Tibial artery (tissue), 4 donors: Measurements from ENCODE around the gene VAX1.
A peak's percentile ranks its signal among the peaks of the same experiment; 100 is the strongest.

Experiments
- DNase-seq, 2 donors: peaks; one replicate each; pipeline ENCODE4 v3.0.0-alpha.2; 2019
- H3K27ac ChIP-seq, 2 donors: fragments of 200-600 bp; sonication (generic) in 1 of 2; 1 replicate in 1 of 2; 2 replicates in 1 of 2; pipeline ENCODE4 v1.5.1; 2018 to 2019; ENCODE audit warnings: mild to moderate bottlenecking in 1 of 2
- H3K27me3 ChIP-seq, 2 donors: fragments of 200-600 bp; sonication (generic) in 1 of 2; one replicate each; pipeline versions ENCODE4 v1.5.1 to v1.6.0; 2016 to 2019
- H3K36me3 ChIP-seq, 3 donors: fragments of 200-600 bp; sonication (generic) in 2 of 3; one replicate each; pipeline ENCODE4 v1.5.1; 2016 to 2019; ENCODE audit warnings: mild to moderate bottlenecking in 2 of 3
- H3K4me1 ChIP-seq, 4 donors: fragments of 200-600 bp; sonication (generic) in 2 of 4; 1 replicate in 3 of 4; 2 replicates in 1 of 4; pipeline ENCODE4 v1.5.1; 2016 to 2019
- H3K4me3 ChIP-seq, 2 donors: fragments of 200-600 bp; sonication (generic) in 1 of 2; 1 replicate in 1 of 2; 2 replicates in 1 of 2; pipeline ENCODE4 v1.5.1; 2018 to 2019; ENCODE audit warnings: mild to moderate bottlenecking in 2 of 2
- H3K9me3 ChIP-seq, 3 donors: fragments of 200-600 bp; sonication (generic) in 1 of 3; one replicate each; pipeline ENCODE4 v1.5.1; 2016 to 2019
- intact Hi-C: fragments of 100-400 bp; cut with DNase I; formaldehyde crosslinking; loops from one replicate; pipeline ENCODE4 v1.15.0; 2023; ENCODE audit warnings: low total_unique reads
- TF ChIP-seq, protein P1 (sequence below), 2 experiments: fragments of 200-600 bp in 1 of 2; fragments of 450-650 bp in 1 of 2; IDR thresholded peaks; one replicate each; pipeline ENCODE4 v1.5.1; 2017 to 2019; ENCODE audit warnings: antibody characterized with exemption in 2 of 2, mild to moderate bottlenecking in 1 of 2, moderate library complexity in 1 of 2

The VAX1 gene

DNA sequence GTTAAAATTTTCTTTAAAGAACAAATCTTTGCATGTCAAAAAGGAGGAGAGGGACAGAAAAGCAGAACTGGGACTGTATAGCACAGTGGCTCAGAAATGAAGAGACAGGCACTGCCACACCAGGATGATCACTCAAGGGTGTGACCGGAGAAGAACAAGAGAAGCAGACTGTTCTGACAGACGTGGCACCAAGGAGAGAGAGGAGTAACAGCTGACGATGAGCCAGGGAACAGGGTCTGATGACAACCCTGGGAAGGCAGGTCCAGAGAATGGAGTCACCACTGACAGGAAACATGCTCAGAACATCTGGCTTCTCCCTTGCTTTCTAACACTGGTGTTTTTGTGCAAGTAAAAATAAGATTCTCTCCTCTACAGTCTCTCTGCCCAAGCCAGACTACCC, 14.6 kb upstream of the VAX1 start:
- DNase-seq = peak in 1 of 2 donors; percentile 16
- H3K4me1 ChIP-seq = no peaks in the 10 kb centered on the region
- peaks cover 0 to 62% of the 10 kb centered on the region in 2 donors for H3K27me3 ChIP-seq
- TF ChIP-seq, protein P1, sequence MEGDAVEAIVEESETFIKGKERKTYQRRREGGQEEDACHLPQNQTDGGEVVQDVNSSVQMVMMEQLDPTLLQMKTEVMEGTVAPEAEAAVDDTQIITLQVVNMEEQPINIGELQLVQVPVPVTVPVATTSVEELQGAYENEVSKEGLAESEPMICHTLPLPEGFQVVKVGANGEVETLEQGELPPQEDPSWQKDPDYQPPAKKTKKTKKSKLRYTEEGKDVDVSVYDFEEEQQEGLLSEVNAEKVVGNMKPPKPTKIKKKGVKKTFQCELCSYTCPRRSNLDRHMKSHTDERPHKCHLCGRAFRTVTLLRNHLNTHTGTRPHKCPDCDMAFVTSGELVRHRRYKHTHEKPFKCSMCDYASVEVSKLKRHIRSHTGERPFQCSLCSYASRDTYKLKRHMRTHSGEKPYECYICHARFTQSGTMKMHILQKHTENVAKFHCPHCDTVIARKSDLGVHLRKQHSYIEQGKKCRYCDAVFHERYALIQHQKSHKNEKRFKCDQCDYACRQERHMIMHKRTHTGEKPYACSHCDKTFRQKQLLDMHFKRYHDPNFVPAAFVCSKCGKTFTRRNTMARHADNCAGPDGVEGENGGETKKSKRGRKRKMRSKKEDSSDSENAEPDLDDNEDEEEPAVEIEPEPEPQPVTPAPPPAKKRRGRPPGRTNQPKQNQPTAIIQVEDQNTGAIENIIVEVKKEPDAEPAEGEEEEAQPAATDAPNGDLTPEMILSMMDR (IDR thresholded peaks at IDR 0.05) = no peak
- H3K36me3 ChIP-seq = no peaks in the 10 kb centered on the region
- intact Hi-C loops = no loop called here
- H3K9me3 ChIP-seq = no peaks in the 10 kb centered on the region
- H3K4me3 ChIP-seq = no peak overlapping the region
- H3K27ac ChIP-seq = no peak overlapping the region

DNA sequence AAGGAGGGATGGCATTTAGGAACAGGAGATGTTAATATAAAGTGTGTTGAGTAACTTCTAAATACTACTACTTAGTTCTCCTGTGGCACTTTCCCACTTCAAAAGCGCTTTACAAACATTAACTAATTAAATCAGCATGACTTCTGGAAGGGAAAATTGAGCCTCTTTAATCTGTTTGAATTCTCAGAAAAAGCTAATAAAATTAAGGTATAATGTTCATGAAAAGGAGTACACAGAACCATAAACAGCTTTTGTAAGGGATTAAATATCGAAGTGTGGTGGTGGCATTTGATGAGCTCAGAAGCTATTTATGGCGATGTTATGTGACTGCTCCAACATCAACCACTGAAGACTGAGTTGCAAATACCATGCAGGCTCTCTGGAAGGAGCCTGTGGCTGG, 10.2 kb upstream of the VAX1 start:
- DNase-seq = no peak
- H3K27ac ChIP-seq = no peak overlapping the region
- no peak overlapping the region for H3K4me3 ChIP-seq
- TF ChIP-seq, protein P1 (IDR thresholded peaks at IDR 0.05) = no peak
- H3K9me3 ChIP-seq = peaks cover 0 to 13% (median 4%) of the 10 kb centered on the region in 3 donors
- no peaks in the 10 kb centered on the region for H3K4me1 ChIP-seq
- no peaks in the 10 kb centered on the region for H3K36me3 ChIP-seq
- peaks cover 0 to 42% of the 10 kb centered on the region in 2 donors for H3K27me3 ChIP-seq
- intact Hi-C loops = no loop called here

DNA sequence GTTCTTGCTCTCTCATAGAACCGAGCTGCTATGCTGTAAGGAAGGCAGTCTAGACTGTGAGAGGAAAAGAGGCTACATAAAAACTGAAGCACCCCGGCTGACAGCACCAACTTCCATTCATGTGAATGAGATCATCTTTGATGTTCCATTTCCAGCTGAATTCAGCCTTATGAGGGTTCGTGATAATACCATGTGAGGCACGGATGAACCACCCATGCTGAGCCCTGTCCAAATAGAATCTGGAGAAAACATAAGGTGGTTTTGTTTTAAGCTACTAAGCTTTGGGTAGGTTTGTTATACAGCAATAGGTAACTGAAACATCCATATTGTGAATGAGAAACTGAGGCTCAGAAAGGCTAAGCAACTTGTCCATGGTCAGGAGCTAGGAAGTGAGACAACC, 6.9 kb upstream of the VAX1 start:
- Histone ChIP-seq H3K36me3 (no peaks in the 10 kb centered on the region), H3K27me3 (peaks cover 0 to 50% of the 10 kb centered on the region in 2 donors)
- intact Hi-C loops = no loop called here

DNA sequence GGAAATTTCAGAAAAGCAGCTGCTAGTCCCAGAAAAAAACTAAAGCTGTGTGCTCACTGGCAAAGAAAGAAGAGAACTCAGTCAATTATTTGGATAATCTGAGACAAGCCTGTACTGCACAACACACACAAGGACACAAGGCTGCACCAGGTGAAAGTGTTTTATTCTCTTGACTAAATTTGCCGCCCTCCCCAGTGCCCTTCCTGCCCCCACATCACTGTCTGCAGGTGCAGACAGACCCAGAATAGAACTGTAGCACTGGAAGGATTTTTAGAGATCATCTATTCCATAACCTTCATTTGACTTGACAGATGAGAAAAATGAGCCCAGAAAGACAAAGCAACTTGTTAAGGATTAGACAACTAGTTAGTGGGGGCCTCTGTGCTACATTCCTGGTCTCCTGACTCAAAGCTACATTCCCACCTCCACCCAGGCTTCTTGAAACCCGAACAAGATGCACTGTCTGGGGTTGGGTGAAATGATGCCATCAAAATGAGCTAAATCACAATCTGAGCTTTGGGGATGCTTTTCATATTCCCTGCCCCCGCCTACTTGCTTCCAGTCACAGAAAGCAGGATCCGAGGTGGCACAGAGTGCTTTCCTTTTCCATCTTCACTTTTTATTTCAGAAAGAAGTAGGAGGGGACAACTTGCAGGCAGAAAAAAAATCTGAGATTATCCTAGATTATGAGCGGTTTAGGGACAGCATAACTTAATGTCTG, 5.2 kb upstream of the VAX1 start:
- peaks cover 0 to 62% of the 10 kb centered on the region in 2 donors for H3K27me3 ChIP-seq
- no peak overlapping the region for H3K27ac ChIP-seq
- DNase-seq = no peak
- intact Hi-C loops = no loop called here
- TF ChIP-seq, protein P1 (IDR thresholded peaks at IDR 0.05) = no peak
- no peaks in the 10 kb centered on the region for H3K36me3 ChIP-seq
- H3K4me3 ChIP-seq = no peak overlapping the region
- H3K9me3 ChIP-seq = peaks cover 0 to 13% (median 4%) of the 10 kb centered on the region in 3 donors
- H3K4me1 ChIP-seq = peaks cover 0 to 15% (median 6%) of the 10 kb centered on the region in 4 donors

More for the DNA sequence above, 6.9 kb upstream of the VAX1 start:
- peaks cover 0 to under 1% (median 0%) of the 10 kb centered on the region in 4 donors for H3K4me1 ChIP-seq
- H3K4me3 ChIP-seq = no peak overlapping the region
- no peak overlapping the region for H3K27ac ChIP-seq
- TF ChIP-seq, protein P1 (IDR thresholded peaks at IDR 0.05) = no peak
- DNase-seq = no peak
- peaks cover 0 to 13% (median 4%) of the 10 kb centered on the region in 3 donors for H3K9me3 ChIP-seq

DNA sequence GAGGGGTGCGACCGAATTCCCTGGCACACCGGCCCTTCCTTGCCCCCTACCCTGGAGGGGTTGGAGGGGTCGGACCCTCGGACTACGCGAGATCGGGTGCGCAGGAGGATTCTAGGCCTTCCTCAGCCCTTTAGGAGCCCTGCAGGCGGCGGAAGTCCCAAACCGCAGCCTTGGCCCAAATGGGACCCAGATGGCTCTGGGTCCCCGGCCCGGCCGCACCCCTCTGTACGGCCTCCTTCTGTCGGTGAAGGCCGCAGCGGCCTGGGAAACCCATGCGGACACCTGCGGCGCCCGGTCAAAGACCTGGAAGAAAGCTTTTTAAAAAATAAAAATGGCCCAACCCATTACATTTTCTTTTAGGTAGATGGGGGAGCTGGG, 2.4 kb upstream of the VAX1 start:
- TF ChIP-seq, protein P1 (IDR thresholded peaks at IDR 0.05) = no peak
- H3K27ac ChIP-seq = no peak overlapping the region
- H3K36me3 ChIP-seq = no peaks in the 10 kb centered on the region
- H3K9me3 ChIP-seq = peaks cover 0 to 13% (median 4%) of the 10 kb centered on the region in 3 donors
- no peak for DNase-seq
- H3K4me3 ChIP-seq = no peak overlapping the region
- intact Hi-C loops = no loop called here
- H3K27me3 ChIP-seq = peaks cover 0 to 87% of the 10 kb centered on the region in 2 donors
- H3K4me1 ChIP-seq = peaks cover 0 to 34% (median 24%) of the 10 kb centered on the region in 4 donors
